DND-41 (cell line): ENCODE results near the gene ASB1.

Experiments
- CTCF ChIP-seq: IDR thresholded peaks from 2 replicates; pipeline ENCODE4 v1.5.1; 2012; ENCODE audit warnings: borderline replicate concordance, low read length, moderate library complexity, mild to moderate bottlenecking; ENCODE audit not compliant: poor library complexity, severe bottlenecking; ENCODE audit errors: extremely low read depth
- EZH2 ChIP-seq: IDR thresholded peaks from 3 replicates; pipeline ENCODE4 v1.6.1; 2012; ENCODE audit warnings: borderline replicate concordance, low read depth, mild to moderate bottlenecking, moderate library complexity, low read length, inconsistent platforms; ENCODE audit not compliant: severe bottlenecking

DNA sequence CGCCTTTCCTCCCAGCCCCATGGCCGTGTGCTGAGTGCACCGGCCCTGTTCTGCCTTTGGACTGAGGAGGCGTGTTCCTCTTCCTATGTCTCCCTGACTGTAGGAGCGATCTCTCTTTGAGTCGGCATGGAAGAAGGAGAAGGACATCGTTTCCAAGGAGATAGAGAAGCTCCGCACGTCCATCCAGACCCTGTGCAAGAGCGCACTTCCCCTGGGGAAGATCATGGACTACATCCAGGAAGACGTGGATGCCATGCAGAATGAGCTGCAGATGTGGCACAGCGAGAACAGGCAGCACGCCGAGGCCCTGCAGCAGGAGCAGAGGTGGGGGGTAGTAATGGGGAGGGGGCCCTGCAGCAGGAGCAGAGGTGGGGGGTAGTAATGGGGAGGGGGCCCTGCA lies 29.4 kb upstream of the ASB1 start:
- no peak for TF ChIP-seq CTCF
- no peak for TF ChIP-seq EZH2
